ENCODE data around the gene ABCB8.

Gene ABCB8

GRCh38 chr7:151094675-151095074 is 66.4 kb downstream of the ABCB8 start:
- in situ Hi-C loops (cut with MboI; ENCODE audit: low pct_unique_long_range_greater_than_20kb, low sequenced_read_pairs, unreplicated experiment): no loop called here
- no peak for DNase-seq (ENCODE audit: low spot score)
- no peak for TF ChIP-seq CTCF (IDR thresholded peaks at IDR 0.05; ENCODE audit: extremely low read depth, insufficient read depth, missing control alignments)

DNA sequence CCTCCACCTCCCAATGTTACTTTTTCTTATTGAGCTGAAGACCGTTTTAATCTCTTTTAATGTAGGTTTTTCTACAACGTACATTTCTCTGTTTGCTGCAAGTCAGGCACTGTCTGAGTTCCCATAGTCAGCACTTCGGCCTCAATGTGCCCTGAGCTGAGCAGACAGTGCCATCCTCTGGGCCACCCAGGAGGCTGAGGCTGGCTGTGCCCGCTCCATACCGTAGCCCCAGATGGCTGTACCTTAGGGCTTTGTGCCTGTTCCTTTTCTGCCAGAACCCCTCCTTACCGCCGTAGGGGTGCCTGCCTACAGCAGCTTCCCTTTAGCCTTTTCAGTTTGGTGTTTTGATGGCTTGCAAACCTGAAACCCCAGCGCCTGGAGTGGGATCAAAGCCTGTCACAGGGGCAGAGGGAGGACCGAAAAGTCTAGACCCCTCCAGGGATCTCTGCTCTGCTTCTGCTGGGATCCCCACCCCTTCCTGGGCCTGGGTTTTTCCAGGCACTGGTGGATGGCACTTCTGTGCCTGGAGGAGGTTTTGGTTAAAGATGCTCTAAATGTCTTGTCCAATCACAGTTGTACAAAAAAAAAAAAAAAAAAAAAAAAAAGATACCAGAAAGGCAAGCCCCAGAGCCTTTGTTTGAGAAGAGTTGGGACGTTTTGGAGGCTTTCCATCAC is 67.0 kb downstream of the ABCB8 start:
- TF ChIP-seq CTCF (IDR thresholded peaks at IDR 0.05; ENCODE audit: extremely low read depth, insufficient read depth, missing control alignments): no peak
- DNase-seq (ENCODE audit: low spot score): no peak
- in situ Hi-C loops (cut with MboI; ENCODE audit: low pct_unique_long_range_greater_than_20kb, low sequenced_read_pairs, unreplicated experiment): no loop called here

- TF ChIP-seq CTCF (IDR thresholded peaks at IDR 0.05; ENCODE audit: extremely low read depth, insufficient read depth, missing control alignments): no peak
- DNase-seq (ENCODE audit: low spot score): no peak
- in situ Hi-C loops (cut with MboI; ENCODE audit: low pct_unique_long_range_greater_than_20kb, low sequenced_read_pairs, unreplicated experiment): no loop called here
Measured at GRCh38 chr7:151095828-151096475, 67.7 kb downstream of the ABCB8 start.

All from GM13977 (cell line).